Esophagus squamous epithelium (tissue), 4 donors: ENCODE results near the gene ZNF660.

Experiments
- CTCF ChIP-seq, 6 experiments: fragments of 450-650 bp in 4 of 6; fragments of 200-600 bp in 2 of 6; sonication (generic) in 2 of 6; IDR thresholded peaks; one replicate each; pipeline ENCODE4 v1.5.1; 2016 to 2019; ENCODE audit warnings: antibody characterized with exemption in 6 of 6, mild to moderate bottlenecking in 4 of 6, moderate library complexity in 4 of 6
- POLR2A ChIP-seq, 4 donors: fragments of 450-650 bp; IDR thresholded peaks; one replicate each; pipeline ENCODE4 v1.6.1; 2017; ENCODE audit warnings: antibody characterized with exemption in 4 of 4, mild to moderate bottlenecking in 4 of 4, moderate library complexity in 3 of 4

- TF ChIP-seq POLR2A (IDR thresholded peaks at IDR 0.05): no peak
- no peak for TF ChIP-seq CTCF (IDR thresholded peaks at IDR 0.05)
These were observed 16.2 kb upstream of the ZNF660 start for GRCh38 chr3:44568561-44568960.
